GM18868 (cell line): Measurements from ENCODE around the gene MBTD1.

ENCODE experiments used
- ATAC-seq: cut with Tn5 transposase; IDR thresholded peaks from one replicate; pipeline ENCODE4 v1.9.1; 2021; ENCODE audit warnings: mild to moderate bottlenecking, moderate library complexity; ENCODE audit not compliant: unreplicated experiment

Gene MBTD1

DNA sequence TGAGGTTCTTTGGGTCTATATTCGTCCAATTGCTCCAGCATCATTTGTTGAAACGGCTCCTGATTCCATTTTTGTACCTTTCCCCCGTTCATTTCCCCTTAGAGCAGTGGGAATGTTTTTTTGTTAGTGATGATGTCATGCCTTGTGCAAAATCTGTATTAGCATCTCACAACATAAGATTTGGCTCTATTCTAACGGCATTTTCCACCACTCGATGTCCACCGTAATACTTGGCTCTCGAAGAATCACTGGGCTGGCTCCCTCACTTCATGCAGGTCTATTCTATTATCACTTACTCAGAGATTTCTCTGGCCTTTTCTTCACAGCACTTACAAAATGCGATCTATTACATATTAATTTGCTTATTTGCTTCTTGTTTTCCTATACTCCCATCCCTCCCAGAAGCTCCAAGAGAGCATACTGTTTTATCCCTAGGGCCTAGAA, 107.1 kb downstream of the MBTD1 start:
- ATAC-seq: no peak

GRCh38 chr17:51150932-51151331, 108.9 kb downstream of the MBTD1 start:
- no peak for ATAC-seq

DNA sequence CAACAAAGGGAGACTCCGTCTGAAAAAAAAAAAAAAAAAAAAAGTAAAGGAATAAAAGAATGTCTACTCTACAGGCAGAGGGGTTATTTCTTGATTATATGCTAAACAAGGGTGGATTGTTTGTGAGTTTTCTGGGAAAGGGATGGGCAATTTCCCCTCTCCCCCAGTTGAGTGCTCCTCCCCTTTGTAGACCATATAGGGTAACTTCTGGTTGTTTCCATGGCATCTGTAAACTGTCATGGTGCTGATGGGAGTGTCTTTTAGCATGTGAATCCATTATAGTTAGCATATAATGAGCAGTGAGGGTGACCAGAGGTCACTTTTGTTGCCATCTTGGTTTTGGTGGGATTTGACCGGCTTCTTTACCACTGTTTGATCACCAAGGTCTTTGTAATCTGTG, 110.7 kb downstream of the MBTD1 start:
- no peak for ATAC-seq

GRCh38 chr17:51147650-51148049, 112.2 kb downstream of the MBTD1 start:
- no peak for ATAC-seq

GRCh38 chr17:51144266-51145022, 115.4 kb downstream of the MBTD1 start:
- no peak for ATAC-seq

DNA sequence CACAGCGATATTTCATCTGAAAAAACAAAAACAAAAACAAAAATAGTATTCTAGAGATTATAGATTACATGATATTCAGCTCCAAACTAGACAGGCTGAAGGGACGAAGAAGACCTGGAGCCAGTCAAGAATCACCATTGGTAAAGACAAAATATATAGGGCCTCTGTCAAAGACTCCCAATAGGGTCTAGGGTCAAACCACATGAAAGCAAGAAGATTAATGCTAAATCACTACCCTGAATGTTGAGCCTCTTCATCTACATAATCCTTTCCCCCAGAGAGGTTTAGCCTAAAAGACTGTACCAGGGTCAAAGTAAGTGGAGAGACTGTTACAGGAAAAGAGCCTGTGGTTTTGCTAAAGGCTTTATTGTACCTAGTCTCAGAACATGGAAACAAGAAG, 117.3 kb downstream of the MBTD1 start:
- ATAC-seq: no peak

DNA sequence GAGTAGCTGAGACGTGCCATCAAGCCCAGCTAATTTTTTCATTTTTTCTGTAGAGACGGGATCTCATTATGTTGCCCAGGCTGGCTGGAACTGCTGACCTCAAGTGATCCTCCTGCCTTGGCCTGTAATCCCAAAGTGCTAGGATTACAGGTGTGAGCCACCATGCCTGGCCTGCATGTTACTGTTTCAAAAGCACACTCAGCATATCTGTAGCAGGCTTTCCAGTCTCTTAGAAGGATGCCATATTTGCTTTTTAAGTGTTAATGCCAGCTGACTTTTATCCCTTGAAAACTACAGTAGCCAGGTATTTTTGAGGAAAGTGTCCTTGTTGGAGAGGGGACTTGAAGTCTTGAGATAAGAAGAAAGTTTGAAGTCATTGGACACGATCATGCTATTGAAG, 123.9 kb downstream of the MBTD1 start:
- no peak for ATAC-seq

DNA sequence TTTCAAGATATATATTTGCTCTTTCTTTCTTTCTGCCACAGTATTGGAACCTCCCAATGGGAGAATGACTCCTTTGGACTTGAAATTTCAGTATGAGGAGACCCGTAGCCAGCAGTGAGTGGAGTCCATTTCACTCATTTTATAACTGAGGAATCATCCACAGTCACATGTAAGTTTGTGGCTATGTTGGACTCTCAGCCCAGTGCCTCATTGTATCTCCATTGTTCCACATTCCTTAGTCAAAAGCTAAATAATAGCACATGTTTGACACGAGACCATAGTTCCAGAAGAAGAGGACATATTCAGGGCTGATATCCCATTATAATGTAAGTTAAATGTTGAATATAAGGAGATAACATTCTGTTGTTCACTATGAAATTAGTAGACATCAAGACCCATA, 126.5 kb downstream of the MBTD1 start:
- no peak for ATAC-seq

- no peak for ATAC-seq
Observed at GRCh38 chr17:51132964-51133319, 126.9 kb downstream of the MBTD1 start.

DNA sequence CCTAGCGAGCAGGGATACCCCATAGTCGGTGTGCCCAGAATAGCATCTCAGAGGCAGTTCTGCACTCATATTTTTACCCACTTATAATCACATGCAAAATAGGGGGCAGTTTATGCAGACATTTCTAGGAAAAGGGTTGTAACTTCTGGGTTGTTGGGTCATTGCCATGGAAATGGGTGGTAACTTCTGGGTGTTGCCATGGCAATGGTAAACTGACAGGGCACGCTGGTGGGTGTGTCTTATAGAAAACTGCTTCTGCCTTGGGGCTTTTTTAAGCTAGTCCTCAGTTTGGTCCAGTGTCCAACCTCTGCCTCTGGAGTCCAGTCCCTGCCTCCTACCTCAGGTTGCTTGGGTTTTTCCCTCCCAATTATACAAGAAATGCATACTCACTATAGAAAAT, 131.8 kb downstream of the MBTD1 start:
- no peak for ATAC-seq
